HCT116 (cell line): ENCODE data around the gene LCN1. TPM values are rescaled to one million over a fixed set of nuclear protein-coding genes. Genes with fewer than 3 reads are reported as not detected.

Source experiments
- ATAC-seq: fragments of 200-7000 bp; cut with Tn5 transposase; 2 replicates; pipeline ENCODE4 v1.9.1; 2020; ENCODE audit warnings: mild to moderate bottlenecking, moderate library complexity
- BruUV-seq: library from RNA; stranded (reverse); fragments of 400-500 nt; replicated peaks from 2 replicates; lab custom pipeline; 2021; lab: Mats Ljungman, UMichigan
- CTCF ChIA-PET: fragments of 300-600 bp; sonication (Branson Sonifier 250); formaldehyde crosslinking; loops from one replicate; lab custom pipeline; 2021; ENCODE audit warnings: antibody characterized with exemption; lab: Charles Lee
- POLR2A ChIA-PET: fragments of 300-600, 350-600 bp; sonication (Branson Sonifier 250); formaldehyde crosslinking; loops from one replicate; lab custom pipeline; 2021; ENCODE audit warnings: antibody characterized with exemption; lab: Charles Lee
- RAD21 ChIA-PET, 2 experiments: fragments of 300-600 bp; sonication (Branson Sonifier 250); formaldehyde crosslinking; loops; one replicate each; lab custom pipeline; 2023; ENCODE audit warnings: low total read pairs in 2 of 2; ENCODE audit not compliant: uncharacterized antibody in 2 of 2, unreplicated experiment in 2 of 2, low non-redundant PET in 1 of 2; lab: Charles Lee
- DNase-seq: peaks from one replicate; pipeline ENCODE4 v3.0.0-alpha.2; 2010; ENCODE audit warnings: low read depth, low spot score
- H2AFZ ChIP-seq: fragments of 200-600 bp; shearing (Covaris generic), sonication (generic); 2 replicates; pipeline ENCODE4 v1.6.1; 2017; ENCODE audit warnings: low read depth, mixed run types, mixed read lengths, antibody characterized with exemption, low read length; ENCODE audit not compliant: poor library complexity, severe bottlenecking
- H3K27ac ChIP-seq: 2 replicates; pipeline ENCODE4 v1.5.1; 2012; ENCODE audit warnings: low read depth, low read length
- H3K27me3 ChIP-seq: fragments of 200-600 bp; sonication (generic); 2 replicates; pipeline ENCODE4 v1.6.1; 2016; ENCODE audit warnings: mixed run types, low read length, mixed read lengths; ENCODE audit not compliant: insufficient read depth
- H3K36me3 ChIP-seq, 2 experiments: fragments of 200-500 bp in 1 of 2; fragments of 200-600 bp in 1 of 2; sonication (Bioruptor generic) in 1 of 2; sonication (generic) in 1 of 2; 2 replicates each; pipeline versions ENCODE4 v1.5.1 to v1.6.1; 2014 to 2016; ENCODE audit warnings: low read length in 2 of 2, inconsistent platforms in 1 of 2, mixed read lengths in 1 of 2, mixed run types in 1 of 2; ENCODE audit not compliant: insufficient read depth in 2 of 2, control insufficient read depth in 1 of 2
- H3K4me1 ChIP-seq, 2 experiments: fragments of 200-600 bp in 1 of 2; sonication (generic) in 1 of 2; 2 replicates each; pipeline versions ENCODE4 v1.5.1 to v1.6.1; 2012 to 2017; ENCODE audit warnings: low read length in 2 of 2, inconsistent platforms in 1 of 2, mild to moderate bottlenecking in 1 of 2, mixed read lengths in 1 of 2, mixed run types in 1 of 2, moderate library complexity in 1 of 2; ENCODE audit not compliant: insufficient read depth in 2 of 2, control insufficient read depth in 1 of 2
- H3K4me2 ChIP-seq: fragments of 200-600 bp; sonication (generic); 2 replicates; pipeline ENCODE4 v1.6.1; 2017; ENCODE audit warnings: mixed run types, low read length, mixed read lengths
- H3K4me3 ChIP-seq, 2 experiments: fragments of 200-600 bp in 1 of 2; sonication (generic) in 1 of 2; replicated peaks in 1 of 2; 2 replicates each; pipeline ENCODE4 v1.5.1; 2011 to 2016; ENCODE audit warnings: low read length in 2 of 2, control low read depth in 1 of 2, low read depth in 1 of 2, mild to moderate bottlenecking in 1 of 2, mixed read lengths in 1 of 2, mixed run types in 1 of 2
- H3K79me2 ChIP-seq: fragments of 200-600 bp; sonication (generic); 2 replicates; pipeline ENCODE4 v1.6.1; 2017; ENCODE audit warnings: mild to moderate bottlenecking, mixed run types, low read length, moderate library complexity, mixed read lengths; ENCODE audit not compliant: insufficient read depth
- H3K9ac ChIP-seq: fragments of 200-600 bp; sonication (generic); 2 replicates; pipeline ENCODE4 v1.6.1; 2016; ENCODE audit warnings: low read length, mixed read lengths
- H3K9me2 ChIP-seq: fragments of 200-600 bp; sonication (generic), shearing (Covaris generic); 2 replicates; pipeline ENCODE4 v1.6.1; 2017; ENCODE audit warnings: mixed run types, mild to moderate bottlenecking, moderate library complexity; ENCODE audit not compliant: insufficient read depth
- H3K9me3 ChIP-seq, 2 experiments: fragments of 200-500 bp in 1 of 2; fragments of 200-600 bp in 1 of 2; sonication (Bioruptor generic) in 1 of 2; sonication (generic) in 1 of 2; 2 replicates each; pipeline ENCODE4 v1.6.1; 2014 to 2017; ENCODE audit warnings: low read length in 2 of 2, mixed read lengths in 2 of 2, inconsistent platforms in 1 of 2, low read depth in 1 of 2, mild to moderate bottlenecking in 1 of 2, mixed run types in 1 of 2, moderate library complexity in 1 of 2; ENCODE audit not compliant: control insufficient read depth in 1 of 2, insufficient read depth in 1 of 2
- H4K20me1 ChIP-seq: fragments of 200-600 bp; sonication (generic), shearing (Covaris generic); 2 replicates; pipeline ENCODE4 v1.6.1; 2017; ENCODE audit warnings: mixed run types, mild to moderate bottlenecking, moderate library complexity; ENCODE audit not compliant: insufficient read depth
- ATF3 ChIP-seq: IDR thresholded peaks from 2 replicates; pipeline ENCODE4 v1.6.1; 2012
- CEBPB ChIP-seq: IDR thresholded peaks from 2 replicates; pipeline ENCODE4 v1.6.1; 2012; ENCODE audit warnings: low read depth
- EGR1 ChIP-seq: IDR thresholded peaks from 2 replicates; pipeline ENCODE4 v1.6.1; 2012; ENCODE audit warnings: low read depth
- EZH2 ChIP-seq: fragments of 200-600 bp; sonication (generic); IDR thresholded peaks from 2 replicates; pipeline ENCODE4 v1.6.1; 2017; ENCODE audit warnings: antibody characterized with exemption, mixed run types
- EZH2phosphoT487 ChIP-seq: fragments of 200-600 bp; IDR thresholded peaks from 2 replicates; pipeline ENCODE4 v1.6.1; 2018; ENCODE audit warnings: antibody characterized with exemption, borderline replicate concordance
- FOSL1 ChIP-seq: IDR thresholded peaks from 2 replicates; pipeline ENCODE4 v1.6.1; 2012; ENCODE audit warnings: low read depth
- JUND ChIP-seq: IDR thresholded peaks from 2 replicates; pipeline ENCODE4 v1.6.1; 2012
- MAX ChIP-seq: IDR thresholded peaks from 2 replicates; pipeline ENCODE4 v1.6.1; 2012
- POLR2A ChIP-seq: IDR thresholded peaks from 2 replicates; pipeline ENCODE4 v1.7.0; 2011; ENCODE audit warnings: borderline replicate concordance; ENCODE audit not compliant: insufficient read depth, insufficient read length; ENCODE audit errors: extremely low read depth
- POLR2AphosphoS5 ChIP-seq: IDR thresholded peaks from 2 replicates; pipeline ENCODE4 v1.6.1; 2011; ENCODE audit warnings: mild to moderate bottlenecking, low read depth, low read length, moderate library complexity
- RAD21 ChIP-seq: IDR thresholded peaks from 2 replicates; pipeline ENCODE4 v1.6.1; 2012; ENCODE audit warnings: low read depth, mild to moderate bottlenecking
- SIN3A ChIP-seq: IDR thresholded peaks from 2 replicates; pipeline ENCODE4 v1.6.1; 2012; ENCODE audit warnings: low read depth
- SRF ChIP-seq: IDR thresholded peaks from 2 replicates; pipeline ENCODE4 v1.6.1; 2012; ENCODE audit warnings: low read depth
- TCF7L2 ChIP-seq: IDR thresholded peaks from 2 replicates; pipeline ENCODE4 v1.7.0; 2011; ENCODE audit warnings: borderline replicate concordance, inconsistent platforms; ENCODE audit not compliant: insufficient read depth, insufficient read length; ENCODE audit errors: extremely low read depth
- YY1 ChIP-seq: IDR thresholded peaks from 2 replicates; pipeline ENCODE4 v1.6.1; 2011; ENCODE audit warnings: low read length, low read depth, moderate library complexity, mild to moderate bottlenecking; ENCODE audit not compliant: insufficient replicate concordance; ENCODE audit errors: extremely low read depth
- ZBTB33 ChIP-seq: IDR thresholded peaks from 2 replicates; pipeline ENCODE4 v1.6.1; 2011; ENCODE audit warnings: mild to moderate bottlenecking, low read length, moderate library complexity; ENCODE audit not compliant: insufficient replicate concordance; ENCODE audit errors: extremely low read depth
- intact Hi-C: fragments of 100-400 bp; cut with micrococcal nuclease; formaldehyde crosslinking; loops from 2 replicates; pipeline ENCODE4 v1.10.0; 2022
- total RNA-seq: library from RNA; stranded (reverse); gene quantifications from one replicate; pipeline ENCODE4 v1.2.1, GENCODE V29; 2021; ENCODE audit not compliant: unreplicated experiment

The LCN1 gene
- total RNA-seq, 1 experiment from 2014 or later = not detected

- BruUV-seq = no TSS peak
- Histone ChIP-seq H3K4me3 (no peak overlapping the region), H3K4me2 (no peak overlapping the region), H3K9ac (no peak overlapping the region), H3K36me3 (no peaks in the 10 kb centered on the region), H2AFZ (no peak overlapping the region), H3K27ac (no peak overlapping the region), H3K9me3 (no peaks in the 10 kb centered on the region), H3K9me2 (no peaks in the 10 kb centered on the region), H3K27me3 (no peaks in the 10 kb centered on the region), H4K20me1 (no peaks in the 10 kb centered on the region), H3K79me2 (no peaks in the 10 kb centered on the region), H3K4me1 (peaks cover 9 to 23% of the 10 kb centered on the region in 2 experiments)
- no peak for DNase-seq
- intact Hi-C loops = no loop called here
- ChIA-PET CTCF (no interaction called here), POLR2A (no interaction called here), RAD21 (no interaction called here)
- no peak for ATAC-seq
- no peak for TF ChIP-seq SRF
- TF ChIP-seq FOSL1 = no peak
- no peak for TF ChIP-seq ZBTB33
- no peak for TF ChIP-seq EZH2phosphoT487
- TF ChIP-seq JUND = no peak
- no peak for TF ChIP-seq POLR2AphosphoS5
- TF ChIP-seq TCF7L2 = no peak
- no peak for TF ChIP-seq RAD21
- no peak for TF ChIP-seq CEBPB
- no peak for TF ChIP-seq SIN3A
- no peak for TF ChIP-seq YY1
- TF ChIP-seq ATF3 = no peak
- TF ChIP-seq MAX = no peak
- no peak for TF ChIP-seq EGR1
- no peak for TF ChIP-seq EZH2
- no peak for TF ChIP-seq POLR2A
Measured at GRCh38 chr9:135494791-135495559, 26.3 kb upstream of the LCN1 start.
